NT2/D1 (cell line): ENCODE data around the gene LRRC15.

Experiments
- YY1 ChIP-seq: IDR thresholded peaks from 2 replicates; pipeline ENCODE4 v1.6.1; 2011; ENCODE audit not compliant: insufficient read length, insufficient read depth
- ZNF274 ChIP-seq: IDR thresholded peaks from 2 replicates; pipeline ENCODE4 v1.6.1; 2011; ENCODE audit warnings: mild to moderate bottlenecking, low read depth, low read length

GRCh38 chr3:194382196-194382891 lies 12.8 kb upstream of the LRRC15 start:
- TF ChIP-seq ZNF274 (no peak), YY1 (no peak)
